ENCODE measurements around the gene LPCAT4.

GRCh38 chr15:34347951-34348638 is 18.9 kb downstream of the LPCAT4 start:
- TF ChIP-seq EZH2 (IDR thresholded peaks at IDR 0.05) (no peak), POLR2AphosphoS5 (IDR thresholded peaks at IDR 0.05; ENCODE audit: borderline replicate concordance, low read depth, low read length) (no peak), FOXP2 (optimal IDR thresholded peaks at IDR 0.05; ENCODE audit: control extremely low read depth, extremely low read length, insufficient read depth) (no peak)
